Prostate gland (tissue), 2 donors: ENCODE results near the gene OR10K2. TPM values are rescaled to one million over a fixed set of nuclear protein-coding genes. Genes with fewer than 3 reads are reported as not detected.

ENCODE experiments used
- DNase-seq: peaks from one replicate; pipeline ENCODE4 v3.0.0-alpha.2; 2019; ENCODE audit warnings: low spot score
- H3K27ac ChIP-seq, 2 donors: fragments of 200-600 bp; sonication (generic); 2 replicates each; pipeline ENCODE4 v1.5.1; 2017 to 2019
- H3K27me3 ChIP-seq: fragments of 200-600 bp; sonication (generic); replicated peaks from 2 replicates; pipeline ENCODE4 v1.5.1; 2019; ENCODE audit not compliant: insufficient read depth
- H3K36me3 ChIP-seq, 2 donors: fragments of 200-600 bp; sonication (generic); 1 replicate in 1 of 2; 2 replicates in 1 of 2; pipeline versions ENCODE4 v1.5.1 to v1.8.1; 2017 to 2019
- H3K4me1 ChIP-seq: fragments of 200-600 bp; sonication (generic); replicated peaks from 2 replicates; pipeline ENCODE4 v1.5.1; 2019
- H3K4me3 ChIP-seq, 2 donors: fragments of 200-600 bp; sonication (generic); 2 replicates each; pipeline ENCODE4 v1.5.1; 2017 to 2019
- H3K9me3 ChIP-seq: fragments of 200-600 bp; sonication (generic); 2 replicates; pipeline ENCODE4 v1.5.1; 2017
- CTCF ChIP-seq, 4 experiments: fragments of 200-600 bp in 2 of 4; fragments of 450-650 bp in 2 of 4; sonication (generic) in 2 of 4; IDR thresholded peaks; 1 replicate in 3 of 4; 2 replicates in 1 of 4; pipeline ENCODE4 v1.5.1; 2016 to 2019; ENCODE audit warnings: antibody characterized with exemption in 4 of 4, mild to moderate bottlenecking in 2 of 4, moderate library complexity in 2 of 4
- POLR2A ChIP-seq: fragments of 450-650 bp; IDR thresholded peaks from one replicate; pipeline ENCODE4 v1.6.1; 2016; ENCODE audit warnings: antibody characterized with exemption, mild to moderate bottlenecking
- POLR2AphosphoS5 ChIP-seq: sonication (generic); formaldehyde crosslinking; IDR thresholded peaks from one replicate; pipeline ENCODE4 v1.6.1; 2017; ENCODE audit warnings: antibody characterized with exemption
- WGBS: methylation state at CpG from one replicate; pipeline ENCODE4 v1.1.5; 2018; 5-methylcytosine and 5-hydroxymethylcytosine counted together
- intact Hi-C: fragments of 100-400 bp; cut with DNase I; formaldehyde crosslinking; loops from one replicate; pipeline ENCODE4 v1.14.2; 2022
- total RNA-seq, 2 donors: library from RNA; depleted of rRNA; stranded (reverse); fragments of >200 nt; gene quantifications; one replicate each; pipeline ENCODE4 v1.1.0, GENCODE V29; 2016

Gene OR10K2
- not detected for total RNA-seq

GRCh38 chr1:158426137-158426536 is at the start of gene OR10K2:
Gene OR10K2 (minus strand): TSS chr1:158426237. CDS start chr1:158420866, 5,371 bp downstream.
- intact Hi-C loops: no loop called here
- no peaks in the 10 kb centered on the region for H3K36me3 ChIP-seq
- H3K4me1 ChIP-seq: no peaks in the 10 kb centered on the region
- TF ChIP-seq POLR2A: no peak
- TF ChIP-seq POLR2AphosphoS5: no peak
- TF ChIP-seq CTCF (IDR thresholded peaks at IDR 0.05): no peak
- DNase-seq: no peak
- no peaks in the 10 kb centered on the region for H3K27me3 ChIP-seq
- H3K9me3 ChIP-seq: no peaks in the 10 kb centered on the region
- H3K27ac ChIP-seq: no peak within 1 kb of the TSS
- no peak within 1 kb of the TSS for H3K4me3 ChIP-seq
- 73% methylated on average over 1 of the region's 1 CpG for WGBS

- H3K4me3 ChIP-seq: no peak within 1 kb of the TSS
- H3K27me3 ChIP-seq: no peaks in the 10 kb centered on the region
- H3K9me3 ChIP-seq: no peaks in the 10 kb centered on the region
- DNase-seq: no peak
- intact Hi-C loops: no loop called here
- no peaks in the 10 kb centered on the region for H3K36me3 ChIP-seq
- no peaks in the 10 kb centered on the region for H3K4me1 ChIP-seq
- no peak within 1 kb of the TSS for H3K27ac ChIP-seq
- TF ChIP-seq CTCF (IDR thresholded peaks at IDR 0.05): no peak
- no peak for TF ChIP-seq POLR2A
- TF ChIP-seq POLR2AphosphoS5: no peak
These were observed 45.9 kb upstream of the OR10K2 start, which contains the start of gene OR10R2 for GRCh38 chr1:158471920-158472319. Gene OR10R2 (plus strand): TSS chr1:158472220. CDS start chr1:158472326, 106 bp downstream.

GRCh38 chr1:158461534-158461933 is 35.5 kb upstream of the OR10K2 start, which contains the start of gene OR10K1:
Gene OR10K1 (plus strand): TSS chr1:158461834. CDS start chr1:158465562, 3,728 bp downstream.
- TF ChIP-seq POLR2AphosphoS5: no peak
- TF ChIP-seq CTCF (IDR thresholded peaks at IDR 0.05): no peak
- intact Hi-C loops: no loop called here
- DNase-seq: no peak
- Histone ChIP-seq H3K36me3 (no peaks in the 10 kb centered on the region), H3K4me3 (no peak within 1 kb of the TSS), H3K27me3 (no peaks in the 10 kb centered on the region), H3K27ac (no peak within 1 kb of the TSS), H3K4me1 (no peaks in the 10 kb centered on the region), H3K9me3 (no peaks in the 10 kb centered on the region)
- WGBS: 72% methylated on average over 2 of the region's 2 CpGs

- H3K4me1 ChIP-seq: no peaks in the 10 kb centered on the region
- DNase-seq: no peak
- no peaks in the 10 kb centered on the region for H3K9me3 ChIP-seq
- no peak overlapping the region for H3K4me3 ChIP-seq
- no peak overlapping the region for H3K27ac ChIP-seq
- H3K36me3 ChIP-seq: no peaks in the 10 kb centered on the region
- no peaks in the 10 kb centered on the region for H3K27me3 ChIP-seq
- intact Hi-C loops: no loop called here
- TF ChIP-seq CTCF (IDR thresholded peaks at IDR 0.05) (no peak), POLR2AphosphoS5 (no peak)
These were observed 32.2 kb upstream of the OR10K2 start for GRCh38 chr1:158458263-158458662.

- intact Hi-C loops: no loop called here
- TF ChIP-seq CTCF (IDR thresholded peaks at IDR 0.05): no peak
- no peak for TF ChIP-seq POLR2AphosphoS5
- TF ChIP-seq POLR2A: no peak
- no peaks in the 10 kb centered on the region for H3K36me3 ChIP-seq
- no peaks in the 10 kb centered on the region for H3K27me3 ChIP-seq
- DNase-seq: no peak
- H3K27ac ChIP-seq: no peak overlapping the region
- H3K4me1 ChIP-seq: no peaks in the 10 kb centered on the region
- H3K9me3 ChIP-seq: no peaks in the 10 kb centered on the region
- no peak overlapping the region for H3K4me3 ChIP-seq
These were observed 31.2 kb upstream of the OR10K2 start for GRCh38 chr1:158457246-158457645.
